Measurements from ENCODE around the gene WWC1. TPM values are rescaled to one million over a fixed set of nuclear protein-coding genes. Genes with fewer than 3 reads are reported as not detected.

The WWC1 gene
- total RNA-seq, 1 experiment from 2014 or later, result 29.4 TPM

GRCh38 chr5:168409591-168410458 is 118.4 kb downstream of the WWC1 start:
- ChIA-PET POLR2A (no interaction called here), CTCF (no interaction called here)
- no peaks in the 10 kb centered on the region for H3K36me3 ChIP-seq (ENCODE audit: control insufficient read depth, insufficient read depth, low read length)
- in situ Hi-C loops (cut with HindIII; ENCODE audit: low pct_unique_long_range_greater_than_20kb, low sequenced_read_pairs), result no loop called here
- ATAC-seq, result no peak
- no peaks in the 10 kb centered on the region for H3K9me3 ChIP-seq (ENCODE audit: control insufficient read depth, insufficient read depth, low read depth, low read length)
- no peak overlapping the region for H3K4me3 ChIP-seq (ENCODE audit: low read depth in 2 of 2, low read length in 2 of 2)
- BruUV-seq (replicated peaks), result no TSS peak
- no peaks in the 10 kb centered on the region for H3K4me1 ChIP-seq (ENCODE audit: control insufficient read depth, insufficient read depth, low read length)
- TF ChIP-seq POLR2AphosphoS5 (IDR thresholded peaks at IDR 0.05; ENCODE audit: low read depth, low read length) (no peak), TCF7L2 (IDR thresholded peaks at IDR 0.05; ENCODE audit: low read depth, low read length) (no peak), SIN3A (IDR thresholded peaks at IDR 0.05; ENCODE audit: borderline replicate concordance, insufficient read depth, low read depth, low read length) (no peak)
- TF ChIP-seq, protein P1, sequence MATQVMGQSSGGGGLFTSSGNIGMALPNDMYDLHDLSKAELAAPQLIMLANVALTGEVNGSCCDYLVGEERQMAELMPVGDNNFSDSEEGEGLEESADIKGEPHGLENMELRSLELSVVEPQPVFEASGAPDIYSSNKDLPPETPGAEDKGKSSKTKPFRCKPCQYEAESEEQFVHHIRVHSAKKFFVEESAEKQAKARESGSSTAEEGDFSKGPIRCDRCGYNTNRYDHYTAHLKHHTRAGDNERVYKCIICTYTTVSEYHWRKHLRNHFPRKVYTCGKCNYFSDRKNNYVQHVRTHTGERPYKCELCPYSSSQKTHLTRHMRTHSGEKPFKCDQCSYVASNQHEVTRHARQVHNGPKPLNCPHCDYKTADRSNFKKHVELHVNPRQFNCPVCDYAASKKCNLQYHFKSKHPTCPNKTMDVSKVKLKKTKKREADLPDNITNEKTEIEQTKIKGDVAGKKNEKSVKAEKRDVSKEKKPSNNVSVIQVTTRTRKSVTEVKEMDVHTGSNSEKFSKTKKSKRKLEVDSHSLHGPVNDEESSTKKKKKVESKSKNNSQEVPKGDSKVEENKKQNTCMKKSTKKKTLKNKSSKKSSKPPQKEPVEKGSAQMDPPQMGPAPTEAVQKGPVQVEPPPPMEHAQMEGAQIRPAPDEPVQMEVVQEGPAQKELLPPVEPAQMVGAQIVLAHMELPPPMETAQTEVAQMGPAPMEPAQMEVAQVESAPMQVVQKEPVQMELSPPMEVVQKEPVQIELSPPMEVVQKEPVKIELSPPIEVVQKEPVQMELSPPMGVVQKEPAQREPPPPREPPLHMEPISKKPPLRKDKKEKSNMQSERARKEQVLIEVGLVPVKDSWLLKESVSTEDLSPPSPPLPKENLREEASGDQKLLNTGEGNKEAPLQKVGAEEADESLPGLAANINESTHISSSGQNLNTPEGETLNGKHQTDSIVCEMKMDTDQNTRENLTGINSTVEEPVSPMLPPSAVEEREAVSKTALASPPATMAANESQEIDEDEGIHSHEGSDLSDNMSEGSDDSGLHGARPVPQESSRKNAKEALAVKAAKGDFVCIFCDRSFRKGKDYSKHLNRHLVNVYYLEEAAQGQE (IDR thresholded peaks at IDR 0.05; ENCODE audit: insufficient read depth in 1 of 2, low read depth in 2 of 2, low read length in 1 of 2), result no peak
- TF ChIP-seq, protein P2, sequence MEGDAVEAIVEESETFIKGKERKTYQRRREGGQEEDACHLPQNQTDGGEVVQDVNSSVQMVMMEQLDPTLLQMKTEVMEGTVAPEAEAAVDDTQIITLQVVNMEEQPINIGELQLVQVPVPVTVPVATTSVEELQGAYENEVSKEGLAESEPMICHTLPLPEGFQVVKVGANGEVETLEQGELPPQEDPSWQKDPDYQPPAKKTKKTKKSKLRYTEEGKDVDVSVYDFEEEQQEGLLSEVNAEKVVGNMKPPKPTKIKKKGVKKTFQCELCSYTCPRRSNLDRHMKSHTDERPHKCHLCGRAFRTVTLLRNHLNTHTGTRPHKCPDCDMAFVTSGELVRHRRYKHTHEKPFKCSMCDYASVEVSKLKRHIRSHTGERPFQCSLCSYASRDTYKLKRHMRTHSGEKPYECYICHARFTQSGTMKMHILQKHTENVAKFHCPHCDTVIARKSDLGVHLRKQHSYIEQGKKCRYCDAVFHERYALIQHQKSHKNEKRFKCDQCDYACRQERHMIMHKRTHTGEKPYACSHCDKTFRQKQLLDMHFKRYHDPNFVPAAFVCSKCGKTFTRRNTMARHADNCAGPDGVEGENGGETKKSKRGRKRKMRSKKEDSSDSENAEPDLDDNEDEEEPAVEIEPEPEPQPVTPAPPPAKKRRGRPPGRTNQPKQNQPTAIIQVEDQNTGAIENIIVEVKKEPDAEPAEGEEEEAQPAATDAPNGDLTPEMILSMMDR (IDR thresholded peaks at IDR 0.05), result no peak
- no peak overlapping the region for H3K27ac ChIP-seq (ENCODE audit: low read length)
- no peaks in the 10 kb centered on the region for H3K27me3 ChIP-seq (ENCODE audit: control insufficient read depth, insufficient read depth, low read length)
- intact Hi-C loops (cut with micrococcal nuclease; ENCODE audit: unreplicated experiment), result no loop called here
- DNase-seq (ENCODE audit: low read depth, low spot score), result no peak

- no peaks in the 10 kb centered on the region for H3K4me1 ChIP-seq (ENCODE audit: control insufficient read depth, insufficient read depth, low read length)
- CTCF ChIA-PET, result no interaction called here
- no peaks in the 10 kb centered on the region for H3K9me3 ChIP-seq (ENCODE audit: control insufficient read depth, insufficient read depth, low read depth, low read length)
- intact Hi-C loops (cut with micrococcal nuclease; ENCODE audit: unreplicated experiment), result no loop called here
- DNase-seq (ENCODE audit: low read depth, low spot score) (no peak), ATAC-seq (no peak)
- POLR2A ChIA-PET, result interaction anchor here (0.6 kb wide), 1 partner anchor 560 kb away, joined by 8 read pairs; no protein-coding TSS in a partner anchor
- no peak for TF ChIP-seq SIN3A (IDR thresholded peaks at IDR 0.05; ENCODE audit: borderline replicate concordance, insufficient read depth, low read depth, low read length)
- TF ChIP-seq TCF7L2 (IDR thresholded peaks at IDR 0.05; ENCODE audit: low read depth, low read length), result no peak
- TF ChIP-seq, protein P1 (IDR thresholded peaks at IDR 0.05; ENCODE audit: insufficient read depth in 1 of 2, low read depth in 2 of 2, low read length in 1 of 2), result no peak
- TF ChIP-seq, protein P2 (IDR thresholded peaks at IDR 0.05), result no peak
- TF ChIP-seq POLR2AphosphoS5 (IDR thresholded peaks at IDR 0.05; ENCODE audit: low read depth, low read length), result no peak
- no peak overlapping the region for H3K4me3 ChIP-seq (ENCODE audit: low read depth in 2 of 2, low read length in 2 of 2)
- no peaks in the 10 kb centered on the region for H3K27me3 ChIP-seq (ENCODE audit: control insufficient read depth, insufficient read depth, low read length)
- in situ Hi-C loops (cut with HindIII; ENCODE audit: low pct_unique_long_range_greater_than_20kb, low sequenced_read_pairs), result no loop called here
- BruUV-seq (replicated peaks), result TSS peak; percentile 32
- no peak overlapping the region for H3K27ac ChIP-seq (ENCODE audit: low read length)
- H3K36me3 ChIP-seq (ENCODE audit: control insufficient read depth, insufficient read depth, low read length), result no peaks in the 10 kb centered on the region
Measured at GRCh38 chr5:168411871-168412270, 120.4 kb downstream of the WWC1 start.

All from Panc1 (cell line).